ENCODE data around the gene RAB31. TPM values are rescaled to one million over a fixed set of nuclear protein-coding genes. Genes with fewer than 3 reads are reported as not detected.

Gene RAB31
- total and polyA plus RNA-seq, 4 donors: 21.5 to 114 (median 49.5) TPM

DNA sequence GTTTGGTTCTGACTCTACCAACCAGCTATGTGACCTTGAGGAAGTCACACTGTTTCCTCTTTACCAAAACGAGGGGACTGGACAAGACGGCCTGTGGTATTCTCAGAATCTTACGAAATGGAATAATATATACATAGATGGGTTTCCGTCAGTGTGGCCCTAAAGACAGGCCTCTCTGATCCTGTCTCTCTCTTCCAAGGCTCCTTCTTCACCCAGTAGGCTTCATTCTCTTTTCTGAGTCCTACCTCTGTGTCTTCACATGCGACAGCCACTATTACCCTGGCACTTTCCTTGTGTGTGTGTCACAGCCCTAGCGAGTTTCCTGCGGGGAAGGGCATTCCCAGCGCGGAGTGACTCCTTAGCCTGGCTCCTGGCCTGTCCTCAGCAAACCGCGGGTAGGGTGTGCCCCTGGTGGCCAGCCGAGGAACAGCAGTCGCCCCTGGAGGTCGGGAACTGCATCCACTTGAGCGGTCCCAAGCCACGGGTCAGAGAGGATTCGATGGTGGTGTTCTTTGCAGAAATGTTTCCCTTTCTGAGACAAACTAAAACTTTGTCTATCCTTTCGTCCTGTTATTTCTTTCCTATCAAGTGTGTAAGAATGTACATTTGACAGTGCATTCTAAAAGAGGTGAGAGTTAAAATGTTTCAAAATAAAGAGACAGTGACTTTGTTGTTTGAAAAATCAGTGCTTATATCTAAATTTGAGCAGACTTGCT, 63.3 kb downstream of the RAB31 start:
- TF ChIP-seq, protein P1, sequence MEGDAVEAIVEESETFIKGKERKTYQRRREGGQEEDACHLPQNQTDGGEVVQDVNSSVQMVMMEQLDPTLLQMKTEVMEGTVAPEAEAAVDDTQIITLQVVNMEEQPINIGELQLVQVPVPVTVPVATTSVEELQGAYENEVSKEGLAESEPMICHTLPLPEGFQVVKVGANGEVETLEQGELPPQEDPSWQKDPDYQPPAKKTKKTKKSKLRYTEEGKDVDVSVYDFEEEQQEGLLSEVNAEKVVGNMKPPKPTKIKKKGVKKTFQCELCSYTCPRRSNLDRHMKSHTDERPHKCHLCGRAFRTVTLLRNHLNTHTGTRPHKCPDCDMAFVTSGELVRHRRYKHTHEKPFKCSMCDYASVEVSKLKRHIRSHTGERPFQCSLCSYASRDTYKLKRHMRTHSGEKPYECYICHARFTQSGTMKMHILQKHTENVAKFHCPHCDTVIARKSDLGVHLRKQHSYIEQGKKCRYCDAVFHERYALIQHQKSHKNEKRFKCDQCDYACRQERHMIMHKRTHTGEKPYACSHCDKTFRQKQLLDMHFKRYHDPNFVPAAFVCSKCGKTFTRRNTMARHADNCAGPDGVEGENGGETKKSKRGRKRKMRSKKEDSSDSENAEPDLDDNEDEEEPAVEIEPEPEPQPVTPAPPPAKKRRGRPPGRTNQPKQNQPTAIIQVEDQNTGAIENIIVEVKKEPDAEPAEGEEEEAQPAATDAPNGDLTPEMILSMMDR (IDR thresholded peaks at IDR 0.05; ENCODE audit: control extremely low read depth, extremely low read depth): peak; percentile 86
- ATAC-seq (ENCODE audit: insufficient read depth, low FRiP score): peak; percentile 89
- no peaks in the 10 kb centered on the region for H3K9me3 ChIP-seq (ENCODE audit: control insufficient read depth in 4 of 4, insufficient read depth in 3 of 4, low read length in 3 of 4)

DNA sequence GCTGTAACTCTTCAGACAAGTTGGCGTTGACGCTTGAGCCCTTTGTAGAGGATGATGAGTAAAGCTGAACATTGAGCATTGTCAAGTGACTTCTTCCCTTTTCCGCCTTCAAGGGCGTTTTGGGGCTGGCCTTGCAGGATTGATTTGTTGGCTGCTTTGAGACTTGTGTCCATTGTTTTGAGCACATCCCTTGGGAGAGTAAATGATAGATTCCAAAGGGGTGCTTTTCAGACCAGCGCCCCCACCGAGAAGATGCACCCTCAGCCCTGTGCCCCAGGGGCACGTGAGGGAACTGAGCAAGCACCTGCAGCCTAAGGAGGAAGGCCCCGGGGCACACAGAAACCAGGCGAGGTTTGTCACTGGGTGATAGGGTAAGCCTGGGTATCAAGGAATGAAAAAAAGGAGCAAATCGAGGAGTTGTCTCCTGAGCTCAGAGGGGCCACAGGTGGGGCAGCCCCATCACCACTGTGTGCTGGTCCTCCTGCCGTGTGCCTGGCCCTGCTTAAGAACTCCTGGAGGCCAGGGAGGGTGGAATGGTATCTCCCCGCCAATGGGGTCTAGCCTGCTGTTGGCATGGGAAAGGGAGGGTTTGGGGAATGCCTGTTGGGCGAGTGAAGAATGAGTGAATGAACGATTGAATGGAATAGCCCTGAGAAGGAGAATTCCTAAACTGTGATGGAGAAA, 64.0 kb downstream of the RAB31 start:
- no peaks in the 10 kb centered on the region for H3K27me3 ChIP-seq (ENCODE audit: control insufficient read depth in 3 of 3, insufficient read depth in 3 of 3, low read length in 2 of 3)
- no peaks in the 10 kb centered on the region for H3K36me3 ChIP-seq (ENCODE audit: control insufficient read depth in 4 of 4, insufficient read depth in 4 of 4, low read length in 4 of 4)
- no peaks in the 10 kb centered on the region for H3K9me3 ChIP-seq (ENCODE audit: control insufficient read depth in 4 of 4, insufficient read depth in 3 of 4, low read length in 3 of 4)
- peaks cover 0 to 4% (median 0%) of the 10 kb centered on the region in 5 donors for H3K4me1 ChIP-seq (ENCODE audit: control insufficient read depth in 5 of 5, insufficient read depth in 5 of 5, low read length in 5 of 5)
- DNase-seq: no peak
- TF ChIP-seq, protein P1 (IDR thresholded peaks at IDR 0.05; ENCODE audit: control extremely low read depth, extremely low read depth): no peak
- H3K27ac ChIP-seq (ENCODE audit: low read depth in 1 of 2, low read length in 1 of 2): no peak overlapping the region
- WGBS, 2 donors: 73 to 74% methylated on average over 14 of the region's 14 CpGs
- H3K9ac ChIP-seq (ENCODE audit: insufficient read depth in 1 of 2, low read length in 2 of 2): no peak overlapping the region
- H3K4me3 ChIP-seq: no peak overlapping the region
- no peak for ATAC-seq (ENCODE audit: insufficient read depth, low FRiP score)

More for the DNA sequence above, 63.3 kb downstream of the RAB31 start:
- Histone ChIP-seq H3K4me3 (no peak overlapping the region), H3K36me3 (ENCODE audit: control insufficient read depth in 4 of 4, insufficient read depth in 4 of 4, low read length in 4 of 4) (no peaks in the 10 kb centered on the region), H3K27ac (ENCODE audit: low read depth in 1 of 2, low read length in 1 of 2) (peak overlapping the region in 1 of 2 donors; percentile 71), H3K27me3 (ENCODE audit: control insufficient read depth in 3 of 3, insufficient read depth in 3 of 3, low read length in 2 of 3) (no peaks in the 10 kb centered on the region), H3K4me1 (ENCODE audit: control insufficient read depth in 5 of 5, insufficient read depth in 5 of 5, low read length in 5 of 5) (peaks cover 0 to 4% (median 0%) of the 10 kb centered on the region in 5 donors), H3K9ac (ENCODE audit: insufficient read depth in 1 of 2, low read length in 2 of 2) (no peak overlapping the region)
- 12 to 16% methylated on average over 18 of the region's 18 CpGs for WGBS, 2 donors
- DNase-seq: peak; percentile 81 to 86 (median 84)

DNA sequence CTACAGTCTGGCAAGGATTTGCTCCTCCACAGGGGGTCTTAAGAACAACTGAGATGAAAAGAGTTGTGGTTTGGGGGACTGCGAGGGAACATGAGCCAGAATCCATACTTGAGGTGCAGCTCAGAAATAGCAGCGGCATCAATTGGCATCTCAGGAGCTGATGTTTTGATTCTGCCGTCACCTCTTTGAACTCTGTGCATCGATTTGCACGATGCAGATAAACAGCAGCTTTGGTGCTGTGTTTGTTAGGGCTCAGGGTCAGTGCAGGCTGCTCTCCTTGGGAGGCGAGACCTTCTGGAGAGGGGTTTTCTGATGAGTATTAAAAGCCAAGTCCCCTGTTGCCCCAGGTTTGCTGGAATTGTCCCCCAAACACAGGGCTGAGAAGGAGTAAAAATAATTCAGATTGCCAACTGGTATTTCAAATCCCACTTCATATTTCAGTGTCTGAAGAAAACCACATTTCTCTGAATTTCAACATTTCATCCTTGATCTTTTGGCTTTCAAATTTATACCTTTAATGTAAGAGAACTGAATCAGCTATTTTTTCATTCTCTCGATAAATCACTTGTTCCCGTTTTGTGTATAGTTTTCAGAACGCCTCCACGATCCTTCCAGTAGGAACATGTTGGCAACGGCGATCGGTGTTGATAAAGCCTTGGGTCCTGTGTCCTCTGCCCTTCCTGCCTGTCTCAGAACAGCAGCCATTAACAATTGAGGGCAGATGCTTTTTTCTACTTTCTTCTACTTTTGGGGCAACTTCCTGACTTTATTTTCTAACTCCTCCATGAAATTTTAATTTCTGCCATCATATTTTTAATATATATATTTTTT, 65.0 kb downstream of the RAB31 start:
- Histone ChIP-seq H3K9me3 (ENCODE audit: control insufficient read depth in 4 of 4, insufficient read depth in 3 of 4, low read length in 3 of 4) (no peaks in the 10 kb centered on the region), H3K36me3 (ENCODE audit: control insufficient read depth in 4 of 4, insufficient read depth in 4 of 4, low read length in 4 of 4) (no peaks in the 10 kb centered on the region), H3K4me3 (no peak overlapping the region), H3K9ac (ENCODE audit: insufficient read depth in 1 of 2, low read length in 2 of 2) (no peak overlapping the region), H3K27me3 (ENCODE audit: control insufficient read depth in 3 of 3, insufficient read depth in 3 of 3, low read length in 2 of 3) (no peaks in the 10 kb centered on the region), H3K27ac (ENCODE audit: low read depth in 1 of 2, low read length in 1 of 2) (no peak overlapping the region), H3K4me1 (ENCODE audit: control insufficient read depth in 5 of 5, insufficient read depth in 5 of 5, low read length in 5 of 5) (peaks cover 0 to 4% (median 0%) of the 10 kb centered on the region in 5 donors)
- DNase-seq (no peak), ATAC-seq (ENCODE audit: insufficient read depth, low FRiP score) (no peak)
- 80 to 83% methylated on average over 13 of the region's 13 CpGs for WGBS, 2 donors
- TF ChIP-seq, protein P1 (IDR thresholded peaks at IDR 0.05; ENCODE audit: control extremely low read depth, extremely low read depth): no peak
